K562 (cell line): ENCODE measurements around the gene STX7. TPM values are rescaled to one million over a fixed set of nuclear protein-coding genes. Genes with fewer than 3 reads are reported as not detected.

ENCODE experiments used
- BRF1 ChIP-seq: IDR thresholded peaks from 3 replicates; pipeline ENCODE4 v1.6.1; 2011; ENCODE audit warnings: borderline replicate concordance, mild to moderate bottlenecking; ENCODE audit not compliant: insufficient read length; ENCODE audit errors: extremely low read depth
- CTBP1 ChIP-seq: fragments of 450-650 bp; IDR thresholded peaks from 2 replicates; pipeline ENCODE4 v1.6.1; 2016; ENCODE audit warnings: borderline replicate concordance
- ELF1 ChIP-seq: fragments of 200-800 bp; sonication (Bioruptor generic); IDR thresholded peaks from 2 replicates; pipeline ENCODE4 v1.6.1; 2016; ENCODE audit warnings: missing genetic modification characterization, missing compliant biosample characterization
- EP300 ChIP-seq: IDR thresholded peaks from 2 replicates; pipeline ENCODE4 v1.6.1; 2012; ENCODE audit warnings: low read length, improper control_type of control experiment
- GATAD2B ChIP-seq: fragments of 450-650 bp; IDR thresholded peaks from 2 replicates; pipeline ENCODE4 v1.6.1; 2017; ENCODE audit warnings: mild to moderate bottlenecking, borderline replicate concordance
- HCFC1 ChIP-seq: IDR thresholded peaks from 2 replicates; pipeline ENCODE4 v1.6.1; 2012; ENCODE audit warnings: low read depth, low read length, improper control_type of control experiment
- KAT7 ChIP-seq: sonication (generic); formaldehyde crosslinking; IDR thresholded peaks from 2 replicates; pipeline ENCODE4 v1.8.0; 2022; ENCODE audit warnings: missing genetic modification reagents, mild to moderate bottlenecking, borderline replicate concordance
- KLF10 ChIP-seq: fragments of 250-450 bp; sonication (Bioruptor Pico); IDR thresholded peaks from 2 replicates; pipeline ENCODE4 v1.6.1; 2021; ENCODE audit warnings: matching md5 sums
- NFYB ChIP-seq: IDR thresholded peaks from 2 replicates; pipeline ENCODE4 v1.6.1; 2011; ENCODE audit warnings: mild to moderate bottlenecking, moderate library complexity; ENCODE audit not compliant: insufficient read length; ENCODE audit errors: extremely low read depth
- SMARCB1 ChIP-seq: IDR thresholded peaks from 2 replicates; pipeline ENCODE4 v1.6.1; 2011; ENCODE audit warnings: improper control_type of control experiment, low read depth; ENCODE audit not compliant: insufficient read length
- SOX6 ChIP-seq: fragments of 450-650 bp; IDR thresholded peaks from 2 replicates; pipeline ENCODE4 v1.6.1; 2014; ENCODE audit warnings: mild to moderate bottlenecking
- SREBF2 ChIP-seq: sonication (generic); formaldehyde crosslinking; IDR thresholded peaks from 2 replicates; pipeline ENCODE4 v1.4.0; 2020; ENCODE audit warnings: mild to moderate bottlenecking, missing genetic modification reagents
- TBP ChIP-seq: optimal IDR thresholded peaks from 2 replicates; pipeline ENCODE3; 2011; ENCODE audit warnings: low read depth, low read length, improper control_type of control experiment
- YY1 ChIP-seq, 3 experiments: IDR thresholded peaks; 2 replicates each; pipeline ENCODE4 v1.6.1; 2011; ENCODE audit warnings: low read length in 2 of 3, mild to moderate bottlenecking in 2 of 3, moderate library complexity in 2 of 3, borderline replicate concordance in 1 of 3, control low read depth in 1 of 3, low read depth in 1 of 3; ENCODE audit not compliant: insufficient read depth in 3 of 3, insufficient replicate concordance in 2 of 3, control insufficient read depth in 1 of 3, insufficient read length in 1 of 3; ENCODE audit errors: extremely low read depth in 1 of 3
- ZNF217 ChIP-seq: sonication (generic); formaldehyde crosslinking; IDR thresholded peaks from 2 replicates; pipeline ENCODE4 v1.8.0; 2022; ENCODE audit warnings: mild to moderate bottlenecking, missing genetic modification reagents
- polyA plus RNA-seq, 8 experiments: library from polyadenylated mRNA; depleted of rRNA in 4 of 8; stranded (reverse) in 5 of 8; unstranded in 3 of 8; fragments of >200 nt; fragmentation: Nextera tagmentation in 2 of 8; fragmentation: Illumina TruSeq in 1 of 8; extraction: Ambion mirVana in 2 of 8; extraction: Trizol in 1 of 8; gene quantifications; 2 replicates each; pipeline versions ENCODE4 v1.2.1 to v1.2.3, GENCODE V29; 2011 to 2014; ENCODE audit warnings: inconsistent platforms in 1 of 8, missing spikeins in 1 of 8
- total RNA-seq, 7 experiments: library from RNA; depleted of rRNA in 6 of 7; stranded (reverse); fragments of >200 nt in 6 of 7; fragmentation: Illumina TruSeq in 2 of 7; extraction: Trizol in 2 of 7; gene quantifications; 2 replicates each; pipeline versions ENCODE4 v1.2.1 to v1.2.3, GENCODE V29; 2011 to 2021; ENCODE audit warnings: low replicate concordance in 1 of 7
- TF ChIP-seq, protein P1 (sequence below): fragments of 450-650 bp; IDR thresholded peaks from 2 replicates; pipeline ENCODE4 v1.6.1; 2016; ENCODE audit warnings: mild to moderate bottlenecking, moderate library complexity

STX7 gene
- total and polyA plus RNA-seq, 9 of the 15 experiments (the other 6 are each of a cell fraction or from before 2014, with no cell fraction given) = 13.0 to 34.4 (median 25.3) TPM

DNA sequence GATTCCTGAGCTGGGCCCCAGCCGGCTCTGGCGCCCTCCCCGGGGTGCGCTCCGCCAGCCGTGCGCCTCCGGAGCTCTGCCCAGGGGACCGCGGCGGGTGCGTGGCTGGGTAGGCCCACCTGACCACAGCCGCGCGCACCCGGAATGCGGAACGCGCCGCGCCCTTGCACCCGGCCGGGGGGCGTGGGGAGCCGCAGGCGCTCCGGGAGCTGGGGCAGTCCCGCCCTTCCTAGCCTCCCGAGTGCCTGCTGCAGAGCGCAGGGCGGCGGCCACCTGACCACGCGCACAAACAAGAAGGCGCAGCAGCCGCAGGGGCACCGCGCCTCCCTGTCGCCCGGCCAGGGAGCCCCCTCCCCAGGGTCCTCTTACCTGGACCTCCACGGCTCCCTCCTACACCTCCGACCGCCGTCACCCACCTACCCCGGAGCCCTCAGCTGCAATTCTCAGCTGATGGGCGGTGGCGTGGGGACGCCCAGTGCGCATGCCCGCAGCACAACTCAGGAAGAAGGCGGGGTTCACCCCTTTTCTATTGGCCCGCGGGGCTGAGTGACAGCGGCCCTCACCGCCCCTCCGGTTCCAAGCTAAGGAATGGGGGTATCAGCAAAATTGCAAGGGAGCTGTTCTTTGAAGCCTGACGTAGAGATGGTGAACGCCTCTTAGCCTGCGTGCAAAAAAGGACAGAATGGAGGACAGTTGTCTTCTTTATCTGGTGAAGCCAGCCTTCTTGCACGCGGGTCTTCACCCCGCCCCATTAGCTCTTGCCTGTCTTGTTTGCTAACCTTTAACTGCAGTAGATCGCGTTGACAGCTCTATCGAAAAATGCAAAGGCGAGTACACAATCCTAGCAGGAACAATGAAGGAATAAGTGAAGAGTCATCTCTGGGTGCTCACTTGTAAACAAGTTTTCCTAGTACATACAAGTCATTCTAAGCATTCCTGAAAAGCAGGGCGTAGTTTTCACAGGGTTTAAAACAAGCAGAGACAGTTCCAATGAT lies at the start of gene STX7 (continued):
- TF ChIP-seq YY1 (IDR thresholded peaks at IDR 0.05; ENCODE audit: borderline replicate concordance in 1 of 3, control insufficient read depth in 1 of 3, extremely low read depth in 1 of 3, insufficient read depth in 3 of 3, insufficient read length in 1 of 3, insufficient replicate concordance in 2 of 3, low read depth in 1 of 3, low read length in 2 of 3) (peak in 1 of 3 experiments; percentile 43), TBP (peak; percentile 47), SOX6 (peak; percentile 94), HCFC1 (no peak), EP300 (peak; percentile 38; the same call in 1 of the 2 replicates), CTBP1 (peak; percentile 77), ZNF217 (no peak), KLF10 (CRISPR knock-in tag) (no peak), ELF1 (tag) (peak; percentile 76), GATAD2B (peak; percentile 68; the same call in 1 of the 2 replicates), BRF1 (no peak), SREBF2 (no peak), NFYB (peak; percentile 80), KAT7 (CRISPR knock-in tag) (peak; percentile 97), SMARCB1 (no peak)
- TF ChIP-seq, protein P1, sequence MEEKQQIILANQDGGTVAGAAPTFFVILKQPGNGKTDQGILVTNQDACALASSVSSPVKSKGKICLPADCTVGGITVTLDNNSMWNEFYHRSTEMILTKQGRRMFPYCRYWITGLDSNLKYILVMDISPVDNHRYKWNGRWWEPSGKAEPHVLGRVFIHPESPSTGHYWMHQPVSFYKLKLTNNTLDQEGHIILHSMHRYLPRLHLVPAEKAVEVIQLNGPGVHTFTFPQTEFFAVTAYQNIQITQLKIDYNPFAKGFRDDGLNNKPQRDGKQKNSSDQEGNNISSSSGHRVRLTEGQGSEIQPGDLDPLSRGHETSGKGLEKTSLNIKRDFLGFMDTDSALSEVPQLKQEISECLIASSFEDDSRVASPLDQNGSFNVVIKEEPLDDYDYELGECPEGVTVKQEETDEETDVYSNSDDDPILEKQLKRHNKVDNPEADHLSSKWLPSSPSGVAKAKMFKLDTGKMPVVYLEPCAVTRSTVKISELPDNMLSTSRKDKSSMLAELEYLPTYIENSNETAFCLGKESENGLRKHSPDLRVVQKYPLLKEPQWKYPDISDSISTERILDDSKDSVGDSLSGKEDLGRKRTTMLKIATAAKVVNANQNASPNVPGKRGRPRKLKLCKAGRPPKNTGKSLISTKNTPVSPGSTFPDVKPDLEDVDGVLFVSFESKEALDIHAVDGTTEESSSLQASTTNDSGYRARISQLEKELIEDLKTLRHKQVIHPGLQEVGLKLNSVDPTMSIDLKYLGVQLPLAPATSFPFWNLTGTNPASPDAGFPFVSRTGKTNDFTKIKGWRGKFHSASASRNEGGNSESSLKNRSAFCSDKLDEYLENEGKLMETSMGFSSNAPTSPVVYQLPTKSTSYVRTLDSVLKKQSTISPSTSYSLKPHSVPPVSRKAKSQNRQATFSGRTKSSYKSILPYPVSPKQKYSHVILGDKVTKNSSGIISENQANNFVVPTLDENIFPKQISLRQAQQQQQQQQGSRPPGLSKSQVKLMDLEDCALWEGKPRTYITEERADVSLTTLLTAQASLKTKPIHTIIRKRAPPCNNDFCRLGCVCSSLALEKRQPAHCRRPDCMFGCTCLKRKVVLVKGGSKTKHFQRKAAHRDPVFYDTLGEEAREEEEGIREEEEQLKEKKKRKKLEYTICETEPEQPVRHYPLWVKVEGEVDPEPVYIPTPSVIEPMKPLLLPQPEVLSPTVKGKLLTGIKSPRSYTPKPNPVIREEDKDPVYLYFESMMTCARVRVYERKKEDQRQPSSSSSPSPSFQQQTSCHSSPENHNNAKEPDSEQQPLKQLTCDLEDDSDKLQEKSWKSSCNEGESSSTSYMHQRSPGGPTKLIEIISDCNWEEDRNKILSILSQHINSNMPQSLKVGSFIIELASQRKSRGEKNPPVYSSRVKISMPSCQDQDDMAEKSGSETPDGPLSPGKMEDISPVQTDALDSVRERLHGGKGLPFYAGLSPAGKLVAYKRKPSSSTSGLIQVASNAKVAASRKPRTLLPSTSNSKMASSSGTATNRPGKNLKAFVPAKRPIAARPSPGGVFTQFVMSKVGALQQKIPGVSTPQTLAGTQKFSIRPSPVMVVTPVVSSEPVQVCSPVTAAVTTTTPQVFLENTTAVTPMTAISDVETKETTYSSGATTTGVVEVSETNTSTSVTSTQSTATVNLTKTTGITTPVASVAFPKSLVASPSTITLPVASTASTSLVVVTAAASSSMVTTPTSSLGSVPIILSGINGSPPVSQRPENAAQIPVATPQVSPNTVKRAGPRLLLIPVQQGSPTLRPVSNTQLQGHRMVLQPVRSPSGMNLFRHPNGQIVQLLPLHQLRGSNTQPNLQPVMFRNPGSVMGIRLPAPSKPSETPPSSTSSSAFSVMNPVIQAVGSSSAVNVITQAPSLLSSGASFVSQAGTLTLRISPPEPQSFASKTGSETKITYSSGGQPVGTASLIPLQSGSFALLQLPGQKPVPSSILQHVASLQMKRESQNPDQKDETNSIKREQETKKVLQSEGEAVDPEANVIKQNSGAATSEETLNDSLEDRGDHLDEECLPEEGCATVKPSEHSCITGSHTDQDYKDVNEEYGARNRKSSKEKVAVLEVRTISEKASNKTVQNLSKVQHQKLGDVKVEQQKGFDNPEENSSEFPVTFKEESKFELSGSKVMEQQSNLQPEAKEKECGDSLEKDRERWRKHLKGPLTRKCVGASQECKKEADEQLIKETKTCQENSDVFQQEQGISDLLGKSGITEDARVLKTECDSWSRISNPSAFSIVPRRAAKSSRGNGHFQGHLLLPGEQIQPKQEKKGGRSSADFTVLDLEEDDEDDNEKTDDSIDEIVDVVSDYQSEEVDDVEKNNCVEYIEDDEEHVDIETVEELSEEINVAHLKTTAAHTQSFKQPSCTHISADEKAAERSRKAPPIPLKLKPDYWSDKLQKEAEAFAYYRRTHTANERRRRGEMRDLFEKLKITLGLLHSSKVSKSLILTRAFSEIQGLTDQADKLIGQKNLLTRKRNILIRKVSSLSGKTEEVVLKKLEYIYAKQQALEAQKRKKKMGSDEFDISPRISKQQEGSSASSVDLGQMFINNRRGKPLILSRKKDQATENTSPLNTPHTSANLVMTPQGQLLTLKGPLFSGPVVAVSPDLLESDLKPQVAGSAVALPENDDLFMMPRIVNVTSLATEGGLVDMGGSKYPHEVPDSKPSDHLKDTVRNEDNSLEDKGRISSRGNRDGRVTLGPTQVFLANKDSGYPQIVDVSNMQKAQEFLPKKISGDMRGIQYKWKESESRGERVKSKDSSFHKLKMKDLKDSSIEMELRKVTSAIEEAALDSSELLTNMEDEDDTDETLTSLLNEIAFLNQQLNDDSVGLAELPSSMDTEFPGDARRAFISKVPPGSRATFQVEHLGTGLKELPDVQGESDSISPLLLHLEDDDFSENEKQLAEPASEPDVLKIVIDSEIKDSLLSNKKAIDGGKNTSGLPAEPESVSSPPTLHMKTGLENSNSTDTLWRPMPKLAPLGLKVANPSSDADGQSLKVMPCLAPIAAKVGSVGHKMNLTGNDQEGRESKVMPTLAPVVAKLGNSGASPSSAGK = peak; percentile 59
